Stimulated activated CD8-positive, alpha-beta memory T cell treated with anti-CD3 and anti-CD28 coated beads, Interleukin-15, amount 100 ng/mL, for 4 hours (primary cell): ENCODE results near the gene SNX6.
"Not testable (repeated sequence)": the region's sequence is repeated elsewhere in the genome, so short reads cannot be mapped to it uniquely, and the experiment has no call there.

ENCODE experiments used
- DNase-seq, 2 donors: peaks; one replicate each; pipeline ENCODE4 v3.0.0-alpha.2; 2020; ENCODE audit warnings: low read depth in 2 of 2

SNX6 gene

DNA sequence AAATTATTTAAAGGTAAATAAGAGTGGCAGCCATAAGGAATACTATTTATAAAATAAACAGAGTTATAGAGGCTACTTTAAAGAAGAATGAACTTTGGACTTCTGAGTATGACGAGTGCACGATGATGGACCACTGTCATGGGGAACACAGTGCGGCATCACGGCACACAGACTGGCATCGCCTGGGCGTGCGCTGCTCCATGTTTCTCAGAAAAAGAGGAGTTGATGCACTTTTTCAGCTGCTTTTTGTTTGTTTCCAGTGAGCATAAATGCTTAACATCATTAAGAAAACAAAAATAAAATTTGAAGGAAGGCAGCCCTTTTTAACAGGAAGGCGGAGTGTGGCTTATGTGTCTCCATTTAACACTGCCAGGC is 67.2 kb downstream of the SNX6 start:
- no peak for DNase-seq

GRCh38 chr14:34562037-34562775 is 67.7 kb downstream of the SNX6 start:
- not testable (repeated sequence) for DNase-seq

DNA sequence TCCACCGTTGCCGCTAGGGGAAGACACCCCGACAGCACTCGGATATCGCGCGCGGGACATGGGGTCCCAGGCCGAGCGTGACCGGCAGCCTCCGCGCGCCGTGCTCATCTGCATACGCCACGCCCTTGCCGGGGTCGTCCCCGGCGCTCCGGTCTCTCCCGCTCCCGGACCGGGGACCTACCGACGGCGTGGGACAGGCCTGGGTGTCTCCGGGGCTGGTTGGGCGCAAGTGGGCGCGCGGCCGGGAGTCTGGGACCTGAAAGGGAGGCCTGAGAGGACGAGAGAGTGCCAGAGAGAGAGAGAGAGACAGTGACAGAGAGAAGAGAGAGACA is 73.5 kb downstream of the SNX6 start:
- not testable (repeated sequence) for DNase-seq

GRCh38 chr14:34555583-34556497 is 74.1 kb downstream of the SNX6 start:
- not testable (repeated sequence) for DNase-seq

- DNase-seq = no peak
Measured at GRCh38 chr14:34554540-34555250, 75.3 kb downstream of the SNX6 start.

DNA sequence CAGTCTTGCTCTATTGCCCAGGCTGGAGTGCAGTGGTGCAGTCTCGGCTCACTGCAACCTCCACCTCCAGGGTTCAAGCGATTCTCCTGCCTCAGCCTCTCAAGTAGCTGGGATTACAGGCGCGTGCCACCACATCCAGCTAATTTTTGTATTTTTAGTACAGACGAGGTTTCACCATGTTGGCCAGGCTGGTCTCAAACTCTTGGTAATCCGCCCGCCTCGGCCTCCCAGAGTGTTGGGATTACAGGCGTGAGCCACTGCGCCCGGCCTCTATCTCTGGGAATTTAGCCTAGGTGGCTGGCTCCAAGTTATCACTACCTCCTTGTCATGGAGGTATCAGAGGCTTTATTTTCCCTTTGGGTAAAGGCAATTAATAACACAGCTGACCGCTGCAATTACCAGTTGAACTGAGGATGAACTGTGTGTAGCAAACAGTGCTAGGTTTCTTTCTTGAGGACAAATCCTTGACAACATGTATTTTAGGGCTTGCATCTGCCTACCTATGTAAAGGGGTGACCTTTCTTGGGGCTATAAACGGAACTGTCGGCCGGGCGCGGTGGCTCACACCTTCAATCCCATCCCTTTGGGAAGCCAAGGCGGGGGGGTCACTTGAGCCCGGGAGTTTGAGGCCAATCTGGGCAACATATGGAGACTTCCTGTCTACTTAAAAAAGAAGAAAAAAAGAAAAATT is 80.5 kb downstream of the SNX6 start:
- DNase-seq = not testable (repeated sequence)

DNA sequence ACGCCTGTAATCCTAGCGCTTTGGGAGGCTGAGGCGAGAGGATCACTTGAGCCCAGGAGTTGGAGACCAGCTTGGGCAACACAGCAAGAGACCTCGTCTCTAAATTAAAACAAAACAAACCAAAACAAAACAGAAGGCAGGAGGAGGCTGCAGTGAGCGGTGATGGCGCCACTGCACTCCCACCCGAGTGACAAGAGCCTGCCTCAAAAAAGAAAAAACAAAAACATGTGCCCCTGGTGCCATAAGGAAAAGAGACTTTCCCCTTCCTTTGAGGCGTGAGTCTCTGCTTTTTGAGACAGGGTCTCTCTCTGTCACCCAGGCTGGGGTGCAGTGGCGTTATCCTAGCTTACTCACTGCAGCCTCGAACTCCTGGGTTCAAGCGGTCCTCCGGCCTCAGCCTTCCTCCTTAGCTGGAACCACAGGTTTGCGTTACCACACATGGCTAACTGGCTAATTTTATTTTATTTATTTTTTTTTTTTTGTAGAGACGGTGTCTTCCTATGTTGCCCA is 81.4 kb downstream of the SNX6 start:
- DNase-seq = no peak

DNA sequence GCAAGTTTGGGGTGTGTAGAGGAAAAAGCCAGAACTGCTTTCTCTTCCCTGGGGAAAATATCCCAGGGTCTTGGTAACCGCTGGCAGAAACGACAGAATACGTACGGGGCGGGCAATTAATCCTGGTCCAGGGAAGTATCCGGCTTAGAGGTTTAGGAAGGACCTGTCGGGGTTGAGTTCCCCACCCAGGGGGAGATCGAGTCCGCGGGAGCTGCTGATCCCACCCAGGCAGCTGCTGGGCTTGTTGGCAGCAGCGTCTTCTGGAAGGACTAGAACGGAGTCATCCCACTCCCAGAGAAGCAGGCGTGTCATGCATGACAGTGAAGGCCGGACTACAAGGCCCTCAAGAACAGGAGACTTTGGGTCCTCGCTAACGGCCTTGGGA is 82.8 kb downstream of the SNX6 start:
- not testable (repeated sequence) for DNase-seq

DNA sequence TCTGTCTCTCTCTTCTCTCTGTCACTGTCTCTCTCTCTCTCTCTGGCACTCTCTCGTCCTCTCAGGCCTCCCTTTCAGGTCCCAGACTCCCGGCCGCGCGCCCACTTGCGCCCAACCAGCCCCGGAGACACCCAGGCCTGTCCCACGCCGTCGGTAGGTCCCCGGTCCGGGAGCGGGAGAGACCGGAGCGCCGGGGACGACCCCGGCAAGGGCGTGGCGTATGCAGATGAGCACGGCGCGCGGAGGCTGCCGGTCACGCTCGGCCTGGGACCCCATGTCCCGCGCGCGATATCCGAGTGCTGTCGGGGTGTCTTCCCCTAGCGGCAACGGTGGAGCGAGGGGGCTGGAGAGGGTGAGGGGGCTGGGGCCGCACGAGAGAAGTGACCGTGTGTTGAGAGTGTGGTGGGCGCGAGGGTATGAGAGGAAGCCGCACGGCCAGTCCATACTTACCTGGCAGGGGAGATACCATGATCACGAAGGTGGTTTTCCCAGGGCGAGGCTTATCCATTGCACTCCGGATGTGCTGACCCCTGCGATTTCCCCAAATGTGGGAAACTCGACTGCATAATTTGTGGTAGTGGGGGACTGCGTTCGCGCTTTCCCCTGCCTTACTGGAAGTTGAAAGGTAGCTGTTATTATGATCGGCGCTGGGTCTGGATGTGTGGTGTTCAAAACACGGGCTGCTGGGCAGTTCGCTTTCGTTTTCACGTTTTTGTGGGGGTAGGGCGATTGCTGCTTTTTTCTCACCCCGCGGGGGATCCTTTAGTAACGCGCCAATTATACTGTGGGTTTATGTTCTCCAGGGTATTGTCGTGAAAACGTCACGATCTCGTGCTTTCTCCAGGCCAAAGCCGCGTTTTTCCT is 83.4 kb downstream of the SNX6 start:
- not testable (repeated sequence) for DNase-seq

GRCh38 chr14:34540181-34541059 is 89.5 kb downstream of the SNX6 start:
- not testable (repeated sequence) for DNase-seq

DNA sequence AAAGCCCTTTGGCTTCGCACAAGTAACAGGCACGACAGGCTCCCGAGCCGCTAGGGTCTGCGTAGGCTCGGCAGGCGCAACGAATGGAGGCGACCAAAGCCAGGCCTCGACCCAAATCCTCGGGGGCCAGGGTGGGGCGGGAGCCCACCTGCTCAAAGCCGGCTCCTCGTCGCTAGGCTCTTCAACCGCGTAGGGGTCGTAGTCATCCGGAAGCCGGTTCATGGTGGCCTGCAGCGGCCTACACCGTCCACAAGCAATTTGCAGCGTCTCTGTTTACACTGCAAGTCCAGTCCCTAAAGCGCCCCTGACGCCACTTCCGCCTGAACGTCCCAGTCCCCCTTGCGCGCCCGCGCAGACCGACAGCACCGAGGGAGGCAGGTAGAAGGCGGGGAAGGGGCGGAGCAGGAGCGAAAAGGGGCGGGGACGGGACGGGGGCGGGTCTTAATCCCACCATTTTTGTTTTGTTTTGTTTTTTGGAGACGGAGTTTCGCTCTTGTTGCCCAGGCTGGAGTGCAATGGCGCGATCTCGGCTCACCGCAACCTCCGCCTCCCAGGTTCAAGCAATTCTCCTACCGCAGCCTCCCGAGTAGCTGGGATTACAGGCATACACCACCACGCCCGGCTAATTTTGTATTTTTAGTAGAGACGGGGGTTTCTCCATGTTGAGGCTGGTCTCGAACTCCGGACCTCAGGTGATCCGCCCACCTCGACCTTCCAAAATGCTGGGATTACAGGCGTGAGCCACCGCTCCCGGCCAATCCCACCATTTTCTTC is 90.4 kb downstream of the SNX6 start, which contains the start of gene EAPP:
EAPP (minus strand) TSS at position 295 of the 774 bp plus-strand sequence; CDS start at position 222, 73 bp downstream.
- DNase-seq = peak; percentile 82 to 91

- DNase-seq = no peak
Measured at GRCh38 chr14:34538871-34539406, 91.0 kb downstream of the SNX6 start.

- not testable (repeated sequence) for DNase-seq
Measured at GRCh38 chr14:34538096-34538495, 91.9 kb downstream of the SNX6 start.

GRCh38 chr14:34537677-34538009 is 92.3 kb downstream of the SNX6 start:
- DNase-seq = no peak

DNA sequence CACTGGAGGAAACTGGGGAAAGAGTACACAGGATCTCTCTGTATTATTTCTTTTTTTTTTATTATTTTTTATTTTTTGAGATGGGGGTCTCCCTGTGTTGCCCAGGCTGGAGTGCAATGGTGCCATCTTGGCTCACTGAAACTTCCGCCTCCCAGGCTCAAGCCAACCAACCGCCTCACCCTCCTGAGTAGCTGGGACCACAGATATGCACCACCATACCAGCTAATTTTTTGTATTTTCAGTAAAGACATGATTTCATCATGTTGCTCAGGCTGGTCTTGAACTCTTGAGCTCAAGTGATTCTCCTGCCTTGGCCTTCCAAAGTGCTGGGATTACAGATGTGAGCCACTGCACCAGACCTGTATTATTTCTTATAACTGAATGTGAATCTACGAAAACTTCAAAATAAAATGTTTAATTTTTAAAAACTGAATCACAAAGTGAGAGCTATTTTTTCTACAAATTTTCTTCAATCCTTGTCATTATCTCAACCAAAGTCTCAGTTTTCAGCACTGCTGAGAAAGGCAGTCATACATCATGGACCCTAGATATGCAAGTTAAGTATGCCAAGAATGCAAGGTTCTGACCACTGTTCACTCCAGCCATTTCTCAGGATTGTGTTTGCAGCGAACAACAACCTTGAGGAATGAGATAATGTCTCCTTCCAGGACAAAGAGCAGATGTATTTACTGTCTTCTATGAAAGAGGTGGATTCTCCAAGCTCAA is 92.8 kb downstream of the SNX6 start:
- no peak for DNase-seq

DNA sequence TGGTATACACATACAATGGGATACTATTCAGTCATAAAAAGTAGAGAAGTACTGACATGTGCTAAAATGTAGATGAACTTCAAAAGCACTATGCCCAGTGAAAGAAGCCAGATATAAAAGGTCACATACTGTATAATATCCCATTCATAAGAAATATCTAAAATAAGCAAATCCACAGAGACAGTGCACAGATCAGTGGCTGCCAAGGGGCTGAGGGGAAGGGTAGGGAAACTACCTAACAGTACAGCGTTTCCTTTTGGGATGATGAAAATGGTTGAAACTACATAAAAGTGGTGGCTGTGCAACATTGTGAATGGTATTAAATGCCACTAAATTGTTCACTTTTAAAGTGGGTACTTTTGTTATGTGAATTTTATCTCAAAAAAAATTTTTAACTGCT is 102.4 kb downstream of the SNX6 start:
- DNase-seq = no peak

- not testable (repeated sequence) for DNase-seq
Measured at GRCh38 chr14:34524216-34524615, 105.7 kb downstream of the SNX6 start.

- DNase-seq = no peak
Measured at GRCh38 chr14:34522496-34522895, 107.5 kb downstream of the SNX6 start.
